Activated T-helper 1 cell treated with anti-CD3 and anti-CD28 coated beads, Interleukin-2, amount 50 U/mL, for 16 hours (primary cell): ENCODE measurements around the gene ELAC2.

Source experiments
- DNase-seq, 2 donors: peaks; one replicate each; pipeline ENCODE4 v3.0.0-alpha.2; 2020; ENCODE audit warnings: low read depth in 1 of 2, low spot score in 1 of 2

The ELAC2 gene

DNA sequence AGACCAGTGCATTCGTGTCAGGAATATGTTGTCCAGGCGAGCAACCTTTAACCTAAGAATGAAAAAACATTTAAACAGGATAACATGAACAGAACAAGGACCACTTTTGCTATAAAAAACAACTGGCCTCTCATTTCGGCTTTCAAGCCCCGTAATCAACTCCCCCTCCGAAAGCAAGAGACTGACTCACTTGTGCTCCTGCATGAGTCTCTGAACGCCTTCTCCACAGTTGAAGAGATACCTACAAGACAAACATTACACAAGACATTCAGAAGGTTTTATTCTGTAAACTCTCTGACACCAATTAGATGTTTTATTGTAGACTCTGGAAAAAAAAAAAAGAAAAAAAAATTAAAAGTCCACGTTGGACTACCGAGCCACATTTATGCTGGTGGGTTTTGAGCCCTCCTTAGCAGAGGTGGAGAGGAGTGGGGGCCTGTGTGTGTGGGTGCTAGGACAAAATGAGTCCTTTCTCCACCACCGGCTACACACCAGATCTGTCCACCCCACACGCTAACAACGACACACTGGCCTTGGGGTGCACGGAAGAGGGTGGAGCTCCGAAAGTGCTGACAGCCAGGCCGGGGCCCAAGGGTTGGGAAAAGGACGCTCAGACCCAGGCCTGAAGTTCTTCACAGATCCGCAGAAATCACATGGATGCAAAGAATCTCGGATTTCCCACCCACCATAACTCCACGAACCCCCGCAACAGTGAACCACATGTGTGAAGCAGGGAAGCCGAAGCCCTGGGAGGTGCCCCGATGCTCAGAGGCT lies 759 bp downstream of the ELAC2 start:
- no peak for DNase-seq

DNA sequence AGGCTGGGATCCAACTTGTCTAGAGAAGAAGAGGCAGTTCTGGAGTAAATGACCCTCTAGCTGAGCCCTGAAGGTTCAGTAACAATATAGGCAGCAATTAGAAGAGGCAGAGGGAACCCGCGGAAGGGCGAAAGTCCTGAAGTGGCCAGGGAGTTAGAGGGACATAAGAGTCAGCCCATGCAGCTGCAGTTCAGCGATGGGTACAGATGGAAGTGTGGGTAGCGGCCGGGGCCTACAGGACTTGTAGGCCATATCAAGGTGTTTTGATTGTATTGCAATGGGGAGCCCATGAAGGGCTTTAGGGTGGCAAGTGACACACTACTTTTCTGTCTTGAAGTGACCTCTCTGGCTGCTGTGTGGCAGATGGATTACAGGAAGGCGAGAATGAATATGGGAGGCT lies 3.0 kb downstream of the ELAC2 start:
- DNase-seq, result no peak

DNA sequence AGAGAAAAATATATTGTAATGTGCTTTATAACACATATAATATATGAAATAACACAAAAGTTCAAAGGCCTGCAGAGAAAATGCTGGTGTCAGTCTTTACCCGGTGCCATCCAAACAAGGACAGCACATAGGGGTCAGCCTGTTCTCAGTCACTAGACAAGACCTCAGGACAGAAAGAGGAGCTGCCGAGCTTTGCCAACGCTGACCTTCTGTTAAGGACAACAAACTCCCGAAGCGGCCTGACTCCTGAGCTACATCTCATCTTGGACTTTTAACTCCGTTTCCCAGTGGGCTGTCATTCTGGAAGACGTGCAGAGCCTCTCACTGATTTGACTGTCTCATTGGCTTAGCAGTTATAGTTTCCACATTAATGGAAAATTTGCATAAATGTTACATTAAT lies 6.9 kb downstream of the ELAC2 start:
- DNase-seq, result no peak

DNA sequence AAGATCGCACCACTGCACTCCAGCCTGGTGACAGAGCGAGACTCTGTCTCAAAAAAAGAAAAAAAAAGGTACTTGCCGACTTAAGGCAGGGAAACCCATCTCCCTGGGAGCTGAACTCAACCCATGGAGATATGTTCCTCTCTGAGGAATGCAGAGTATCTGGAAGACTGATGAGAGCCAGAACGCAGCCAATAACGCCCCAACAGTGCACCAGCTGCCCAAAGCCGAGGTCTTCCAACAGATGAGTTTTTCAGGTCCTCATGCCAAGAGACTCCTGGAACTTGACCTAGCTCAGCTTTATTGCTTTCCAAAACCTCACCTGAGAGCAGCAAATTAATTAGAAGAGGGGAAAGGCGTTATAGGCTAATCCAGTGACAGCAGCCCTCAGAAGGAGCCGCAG lies 9.4 kb downstream of the ELAC2 start:
- no peak for DNase-seq

DNA sequence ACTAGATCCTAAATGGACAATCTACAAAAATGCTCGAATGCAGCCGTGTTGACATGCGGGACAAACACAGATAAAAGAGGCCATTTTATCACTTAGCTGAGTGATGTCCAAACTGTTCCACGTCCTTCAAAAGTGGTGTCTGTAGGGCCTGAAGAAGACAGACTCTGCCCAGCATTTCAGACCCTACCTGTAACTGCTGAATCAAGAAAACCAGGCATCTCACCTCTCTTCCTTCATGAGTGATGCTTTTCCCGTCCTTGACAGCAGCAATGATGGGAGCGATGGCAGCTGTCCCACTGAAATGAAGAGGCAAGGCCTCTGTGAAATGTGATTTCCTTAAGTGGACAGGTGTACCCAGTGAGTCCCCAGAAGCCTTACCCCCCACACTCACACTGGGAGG lies 12.3 kb downstream of the ELAC2 start:
- no peak for DNase-seq

DNA sequence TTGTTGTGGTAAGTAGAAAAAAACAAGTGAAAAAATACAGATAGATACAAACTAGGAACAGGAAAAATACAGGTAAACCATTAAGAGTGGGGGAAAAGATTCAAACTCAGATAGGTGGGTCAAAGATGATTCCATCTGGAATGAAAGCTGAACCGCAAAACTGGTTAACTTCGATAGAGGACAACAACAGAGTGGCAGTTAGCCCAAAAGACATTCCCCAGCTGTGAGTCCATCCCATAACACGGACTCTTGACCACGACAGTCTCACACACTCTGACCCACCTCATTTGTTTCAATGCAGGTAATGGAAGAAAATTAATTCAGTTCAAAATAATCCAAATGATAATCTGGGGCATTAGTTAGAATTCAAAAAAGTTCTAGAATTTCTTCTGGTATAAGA lies 13.5 kb downstream of the ELAC2 start:
- no peak for DNase-seq

DNA sequence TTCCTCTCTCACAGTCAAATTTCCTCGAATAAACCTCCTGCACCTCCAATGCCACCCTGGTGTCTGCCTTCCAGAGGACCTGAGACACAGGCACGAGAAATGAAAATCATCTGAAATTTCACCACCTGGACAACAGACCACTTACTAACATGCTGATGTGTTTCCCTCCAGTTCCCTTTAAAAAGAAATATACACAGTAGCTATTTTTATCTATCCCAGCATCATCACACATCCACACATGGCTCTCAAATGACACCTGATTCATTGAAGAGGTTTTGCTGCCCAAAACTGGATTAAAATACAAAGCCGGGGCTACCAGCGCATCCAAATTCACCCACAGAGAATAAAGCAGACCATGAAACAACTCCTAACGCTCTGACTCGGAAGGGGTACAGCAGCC lies 13.9 kb downstream of the ELAC2 start:
- no peak for DNase-seq

DNA sequence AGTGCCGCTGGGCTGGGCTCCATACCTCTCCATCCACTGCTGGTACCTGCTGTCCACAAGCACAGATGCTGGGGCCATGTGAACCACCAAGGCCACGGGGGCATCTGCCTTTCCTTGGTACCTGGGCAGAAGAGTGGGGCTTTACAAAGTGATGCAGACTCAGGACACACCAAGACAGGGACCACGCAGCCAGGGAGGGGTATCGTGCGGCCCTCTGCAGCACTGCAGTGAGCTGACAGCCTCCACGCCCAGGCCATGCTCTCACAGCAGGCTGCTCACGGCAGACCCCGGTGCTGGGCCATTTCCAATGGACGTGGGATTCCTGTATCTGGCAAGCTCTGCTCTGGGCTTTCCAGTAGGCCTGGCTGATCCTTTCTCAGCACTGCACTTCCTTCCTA lies 14.4 kb downstream of the ELAC2 start:
- no peak for DNase-seq

DNA sequence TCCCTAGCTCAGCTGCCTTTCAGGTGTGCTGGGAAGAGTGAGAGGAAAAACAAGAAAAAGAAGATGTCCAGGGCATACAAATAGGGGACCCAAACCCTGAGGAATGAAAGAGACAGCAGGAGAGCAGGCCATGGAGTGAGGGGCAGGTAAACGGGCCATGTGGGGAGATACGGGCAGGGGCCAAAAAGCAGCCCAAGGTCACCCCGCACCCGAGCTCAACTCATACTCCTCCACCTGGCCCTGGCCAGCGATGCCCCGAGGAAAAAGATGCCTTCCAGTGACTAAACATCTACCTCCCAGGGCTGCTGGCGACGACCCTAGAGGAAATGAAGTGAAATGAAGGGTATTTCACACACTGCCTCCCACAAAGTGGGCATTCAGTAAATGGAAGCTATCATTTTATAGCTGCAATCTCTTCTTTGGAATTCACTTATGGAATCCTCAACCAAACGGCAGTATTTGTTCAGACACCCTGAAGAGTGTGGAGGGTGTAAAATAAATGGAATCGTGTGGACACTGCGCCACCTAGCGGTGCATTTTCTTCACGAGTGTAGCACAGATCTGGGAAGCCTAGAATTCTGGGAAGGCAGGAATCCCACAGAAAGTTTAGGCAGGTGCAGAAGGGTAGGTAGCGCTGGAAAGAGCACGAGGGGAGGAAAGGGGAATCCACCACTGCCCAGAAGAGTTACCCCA lies 14.9 kb downstream of the ELAC2 start:
- peak; percentile 15 to 17 for DNase-seq

DNA sequence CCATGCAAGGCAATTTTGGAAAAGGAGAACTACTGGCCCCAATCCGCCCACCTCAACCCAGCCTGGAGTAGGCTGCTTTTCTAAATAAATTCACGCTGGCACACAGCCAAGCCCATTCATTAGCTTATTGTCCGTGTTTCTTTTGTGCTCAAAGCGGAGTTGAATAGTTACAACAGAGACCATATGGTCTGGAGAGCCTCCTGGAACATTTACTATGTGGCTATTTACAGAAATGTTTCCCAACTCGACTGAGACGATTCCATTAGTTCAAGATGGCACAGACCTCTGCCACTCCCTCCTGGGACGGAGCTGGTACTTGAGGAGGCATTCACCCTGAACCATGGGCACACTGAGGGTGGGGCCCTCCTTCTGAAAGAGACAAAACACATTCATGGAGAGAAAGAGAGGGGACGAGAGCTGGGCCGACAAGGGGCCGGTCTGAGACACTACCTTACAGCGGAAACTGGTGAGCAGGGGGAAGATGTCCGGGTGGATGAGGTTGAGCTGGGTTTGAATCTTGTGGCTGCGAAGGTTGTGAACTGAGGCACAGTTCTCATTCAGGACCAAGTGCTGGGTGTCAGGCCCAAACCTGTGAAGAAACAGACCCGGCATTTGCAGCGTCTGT lies 15.7 kb downstream of the ELAC2 start:
- DNase-seq, result no peak

DNA sequence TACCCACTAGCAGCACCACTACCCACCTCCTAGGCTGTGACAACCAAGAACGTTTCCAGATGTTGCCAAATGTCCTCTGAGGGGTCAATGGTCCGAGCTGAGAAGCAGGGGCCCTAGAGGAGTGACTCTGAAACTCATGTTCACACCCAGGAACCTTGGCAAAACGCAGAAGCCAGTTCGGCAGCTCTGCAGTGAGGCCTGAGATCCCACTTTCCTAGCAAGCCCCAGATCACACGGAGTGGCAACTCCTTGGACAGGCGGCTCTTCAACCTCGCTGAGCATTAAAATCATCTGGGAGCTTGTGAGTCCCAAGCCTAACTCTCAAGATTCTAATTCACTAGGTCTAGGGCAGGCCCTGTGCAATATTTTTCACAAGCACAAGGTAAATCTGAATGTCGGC lies 17.3 kb downstream of the ELAC2 start:
- DNase-seq, result no peak

DNA sequence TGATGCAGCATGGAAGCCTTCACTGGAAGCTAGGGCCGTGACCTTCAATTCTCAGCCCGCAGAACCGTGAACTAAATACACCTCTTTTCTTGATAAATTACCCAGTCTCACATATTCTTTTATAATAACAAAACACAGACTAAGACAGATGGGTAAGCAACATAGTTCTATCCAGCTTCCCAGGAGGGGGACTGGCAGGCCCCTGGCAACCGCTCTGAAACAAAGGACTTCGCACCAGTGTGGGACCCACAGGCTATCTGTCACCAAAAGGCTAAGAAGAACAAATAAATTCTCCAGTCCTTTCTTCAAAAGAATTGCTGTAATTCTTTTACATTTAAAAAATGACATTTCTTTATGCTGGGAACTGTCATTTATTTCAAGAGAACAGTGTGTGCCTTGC lies 19.0 kb downstream of the ELAC2 start:
- DNase-seq, result no peak

DNA sequence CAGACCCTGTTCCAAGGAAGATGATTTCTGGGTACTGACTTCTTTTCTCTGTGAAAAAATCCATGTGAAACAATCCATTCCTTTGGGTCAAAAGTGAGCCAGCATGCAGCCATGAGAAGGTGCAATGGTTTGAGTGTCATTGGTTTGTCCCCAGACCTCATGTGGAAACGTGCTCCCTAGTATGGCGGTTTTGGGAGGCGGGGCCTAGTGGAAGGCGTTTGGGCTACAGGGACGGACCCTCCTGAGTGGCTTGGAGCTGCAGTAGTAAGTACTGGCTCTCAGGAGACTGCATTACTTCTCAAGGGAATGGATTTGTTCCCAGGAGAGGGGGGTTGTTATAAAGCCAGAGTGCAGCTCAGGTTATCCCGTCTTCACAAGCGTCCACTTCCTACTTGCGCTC lies 19.4 kb downstream of the ELAC2 start:
- DNase-seq, result no peak

DNA sequence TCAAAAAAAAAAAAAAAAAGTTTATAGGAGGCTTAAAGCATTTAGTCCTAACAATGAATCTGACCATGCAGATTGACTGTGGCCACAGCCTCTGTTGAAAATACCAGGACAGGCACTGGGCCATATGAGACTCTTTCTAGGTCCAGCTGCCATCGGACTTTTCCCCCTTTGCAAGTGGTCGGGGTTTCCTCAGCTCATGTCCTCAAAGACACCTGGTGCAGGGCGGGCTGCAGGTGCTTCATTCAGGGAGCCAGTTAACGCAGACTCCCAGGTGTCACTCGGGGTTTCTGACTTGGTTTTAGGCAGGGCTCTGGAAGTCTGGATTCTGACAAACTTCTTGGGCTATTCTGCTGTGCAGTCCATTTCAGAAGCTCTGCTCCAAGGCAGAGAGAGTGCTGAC lies 20.9 kb downstream of the ELAC2 start:
- DNase-seq, result no peak

DNA sequence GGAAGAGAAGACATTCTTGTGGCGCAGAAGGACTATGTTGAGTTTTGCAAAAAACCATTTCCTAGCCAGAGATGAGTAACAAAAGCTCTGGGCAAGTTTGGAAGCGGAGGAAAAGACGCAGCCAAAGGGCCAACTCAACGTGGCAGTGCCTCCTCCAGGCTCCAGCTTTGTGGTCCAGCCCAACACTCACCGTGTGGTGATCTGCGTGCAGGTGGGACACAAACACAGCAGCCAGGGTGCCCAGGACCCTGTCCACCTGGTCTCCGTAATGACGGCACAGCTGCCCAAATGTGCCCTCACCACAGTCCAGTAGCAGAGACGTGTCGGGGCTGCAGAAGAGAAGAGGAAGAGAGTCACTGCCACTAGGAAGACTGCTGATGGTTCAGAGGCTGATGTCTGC lies 21.5 kb downstream of the ELAC2 start:
- DNase-seq, result no peak

DNA sequence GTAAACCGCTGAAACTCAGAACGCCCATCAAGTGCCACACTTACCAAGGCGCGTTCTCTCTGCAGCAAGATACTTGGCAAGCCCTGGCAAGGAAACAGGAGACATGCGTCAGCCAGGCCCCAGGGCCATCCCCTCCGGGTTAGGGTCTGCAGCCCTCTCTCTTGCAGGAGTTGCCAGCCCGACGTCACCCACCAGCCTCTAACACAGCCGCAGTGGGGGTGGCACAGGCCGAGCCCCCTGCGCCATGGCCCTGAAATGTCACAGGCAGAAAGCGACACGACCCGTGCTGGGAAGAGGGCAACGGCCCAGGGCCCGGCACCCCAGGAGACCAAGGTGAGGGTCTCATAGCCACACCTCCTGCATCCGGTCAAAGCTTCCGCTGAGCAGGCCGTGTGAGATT lies 21.9 kb downstream of the ELAC2 start:
- no peak for DNase-seq

DNA sequence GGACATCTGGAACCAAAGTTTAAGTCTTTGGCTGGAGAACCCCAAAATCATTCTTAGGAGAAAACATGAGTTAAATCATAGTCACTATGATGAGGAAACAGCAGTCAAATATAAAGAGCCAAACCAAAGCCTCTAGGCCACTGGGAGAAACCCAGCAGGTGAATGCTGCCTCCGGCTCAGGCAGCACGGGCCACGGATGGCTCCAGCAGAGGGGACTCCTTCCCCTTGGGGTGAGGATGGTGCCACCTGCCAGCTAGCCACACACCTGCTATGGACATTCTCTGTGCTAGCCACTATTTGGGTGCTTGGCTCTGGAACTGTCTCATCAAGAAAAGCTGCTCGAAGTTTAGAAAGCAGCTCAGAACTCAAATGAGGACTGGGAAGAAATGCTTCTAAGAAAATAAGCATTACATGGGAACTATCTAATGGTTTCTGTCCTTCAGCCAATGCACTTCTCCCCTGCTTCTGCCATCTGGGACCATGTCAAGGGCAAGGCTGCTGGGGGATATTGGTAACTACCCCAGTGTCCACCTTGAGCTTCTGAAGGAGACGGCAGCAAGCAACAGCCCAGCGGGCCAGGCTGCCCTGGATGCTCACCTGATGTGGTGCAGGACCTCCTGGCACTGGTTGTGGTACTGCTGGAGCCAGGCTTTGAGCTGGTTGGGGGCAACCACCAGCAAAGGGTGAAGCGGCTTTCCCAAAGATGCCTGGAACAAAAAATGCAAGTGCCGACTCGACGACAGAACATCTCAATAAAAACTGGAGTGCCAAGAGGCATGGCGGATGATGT lies 22.5 kb downstream of the ELAC2 start:
- no peak for DNase-seq

DNA sequence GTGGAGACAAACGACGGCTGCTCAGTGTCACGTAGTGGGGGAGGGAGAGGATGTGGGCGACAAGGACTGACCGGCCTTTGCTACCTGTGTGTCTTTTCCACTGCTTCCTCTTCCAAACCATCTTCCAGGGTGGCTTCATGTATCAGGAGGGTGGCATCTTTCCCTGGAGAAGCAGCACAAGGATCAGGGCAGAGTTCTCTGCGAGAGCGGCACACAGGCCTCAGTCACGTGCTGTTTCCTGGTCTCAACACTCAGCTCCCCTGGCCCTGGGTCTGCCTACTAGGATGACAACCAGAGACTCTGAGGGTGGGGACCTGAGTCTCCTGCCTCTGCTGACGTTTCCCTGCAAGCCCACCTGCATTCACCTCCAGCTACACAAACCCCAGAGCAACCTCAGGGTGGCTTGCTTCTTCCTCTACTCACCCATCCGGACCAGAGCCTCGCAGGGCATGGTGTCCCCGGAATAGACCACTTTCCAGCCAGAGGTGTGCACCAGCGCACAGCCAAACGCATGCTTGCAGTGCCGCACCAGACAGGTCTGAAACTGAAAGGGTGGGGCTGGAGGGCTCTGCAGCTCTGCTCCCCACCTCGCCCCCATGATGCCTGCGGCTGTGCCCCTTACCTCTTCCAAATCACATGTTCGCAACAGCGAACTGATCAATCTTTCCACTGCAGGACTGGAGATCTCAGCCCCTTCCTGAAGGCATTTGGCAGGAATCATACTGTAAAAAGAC lies 23.3 kb downstream of the ELAC2 start:
- no peak for DNase-seq

DNA sequence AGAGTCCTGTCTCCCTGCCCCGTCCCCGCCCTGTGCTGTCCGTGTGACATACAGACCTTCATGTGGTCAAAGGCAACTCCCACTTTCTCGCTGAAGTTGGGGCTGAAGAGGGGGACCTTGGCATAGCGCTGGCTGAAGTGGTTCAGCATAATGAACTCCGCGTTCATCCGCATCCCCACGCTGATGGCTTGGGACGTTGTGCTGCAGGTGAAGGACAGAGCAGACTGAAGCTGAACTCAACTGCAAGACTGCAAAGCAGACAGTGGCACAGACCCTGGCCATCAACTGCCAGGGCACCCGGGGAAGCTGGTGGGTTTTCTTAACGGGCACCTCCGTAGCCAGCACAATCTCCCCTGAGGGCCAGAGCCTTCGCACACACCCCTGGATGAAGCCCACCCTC lies 24.2 kb downstream of the ELAC2 start:
- DNase-seq, result no peak

DNA sequence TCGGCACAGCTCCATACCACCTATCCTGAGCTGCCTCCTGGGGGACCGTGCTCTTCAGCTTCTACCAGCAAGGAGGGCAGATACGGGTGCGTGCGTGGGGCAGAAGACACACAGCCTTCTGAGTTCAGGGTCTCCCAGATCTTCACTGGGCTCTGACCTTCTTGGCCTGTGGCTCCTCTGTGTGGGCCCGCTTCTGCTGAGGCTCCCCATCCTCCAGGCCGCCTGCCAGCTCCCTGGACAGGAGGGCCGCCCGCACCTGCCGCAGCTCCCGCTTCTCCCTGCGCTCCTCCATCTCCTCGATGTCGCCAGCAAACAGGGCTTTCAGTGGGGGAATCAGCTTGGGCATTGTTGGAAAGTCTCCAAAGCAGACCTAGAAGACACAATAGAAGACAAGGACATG lies 25.2 kb downstream of the ELAC2 start:
- DNase-seq, result no peak

DNA sequence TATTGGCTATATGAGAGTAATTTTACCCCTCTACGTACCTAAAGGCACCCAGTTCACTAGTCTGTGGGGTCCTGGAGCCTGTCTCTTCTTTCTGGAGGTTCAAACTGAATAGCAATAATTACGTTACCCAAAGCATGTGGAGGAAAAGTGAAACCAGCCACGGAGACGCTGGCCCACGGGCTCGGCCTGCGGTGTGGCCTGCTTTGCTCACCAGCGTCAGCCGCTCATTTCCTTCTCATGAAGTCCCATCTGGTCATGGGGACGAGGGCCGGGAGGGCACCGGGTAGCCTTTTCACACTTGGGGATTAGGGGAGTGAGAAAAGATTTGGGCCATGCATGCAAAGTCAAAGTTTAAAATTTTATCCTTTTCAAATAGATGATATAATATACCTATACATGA lies 26.9 kb downstream of the ELAC2 start:
- DNase-seq, result no peak
